NCI-H2227 (cell line): ENCODE data around the gene LOX.

ENCODE experiments used
- DNase-seq: peaks from one replicate; lab custom pipeline; 2025; ENCODE audit not compliant: unreplicated experiment; lab: John Stamatoyannopoulos, UW

LOX gene

GRCh38 chr5:122054266-122054665 is 23.8 kb downstream of the LOX start:
- DNase-seq: no peak

GRCh38 chr5:122053181-122054109 is 24.6 kb downstream of the LOX start:
- DNase-seq: no peak

GRCh38 chr5:122051569-122051968 is 26.5 kb downstream of the LOX start:
- DNase-seq: no peak

GRCh38 chr5:122050959-122051358 is 27.1 kb downstream of the LOX start:
- no peak for DNase-seq

GRCh38 chr5:122040636-122041302 is 37.3 kb downstream of the LOX start:
- no peak for DNase-seq

- DNase-seq: no peak
These were observed 41.7 kb downstream of the LOX start for GRCh38 chr5:122036326-122036725.

GRCh38 chr5:122035913-122036312 is 42.1 kb downstream of the LOX start:
- DNase-seq: no peak

GRCh38 chr5:122031836-122032235 is 46.2 kb downstream of the LOX start:
- no peak for DNase-seq

GRCh38 chr5:122030251-122030650 is 47.8 kb downstream of the LOX start:
- DNase-seq: no peak

GRCh38 chr5:122029818-122030217 is 48.2 kb downstream of the LOX start:
- DNase-seq: no peak

- DNase-seq: no peak
These were observed 55.1 kb downstream of the LOX start for GRCh38 chr5:122022966-122023365.

GRCh38 chr5:122019919-122020590 is 58.0 kb downstream of the LOX start:
- no peak for DNase-seq

GRCh38 chr5:122015471-122015870 is 62.6 kb downstream of the LOX start:
- DNase-seq: no peak

GRCh38 chr5:122014236-122014935 is 63.7 kb downstream of the LOX start:
- no peak for DNase-seq
